ENCODE results near the gene FBXO7.
A peak's percentile ranks its signal among the peaks of the same experiment; 100 is the strongest.
"Not testable (repeated sequence)": the region's sequence is repeated elsewhere in the genome, so short reads cannot be mapped to it uniquely, and the experiment has no call there.

FBXO7 gene

GRCh38 chr22:32474635-32475467 lies at the start of gene FBXO7:
Gene FBXO7, plus strand, starts transcription at chr22:32474811. Its CDS starts 192 bp downstream, at chr22:32475003.
- DNase-seq (ENCODE audit: low spot score): peak; percentile 74
- FAIRE-seq: no peak

GRCh38 chr22:32426881-32427280 lies 47.7 kb upstream of the FBXO7 start:
- FAIRE-seq (no peak), DNase-seq (ENCODE audit: low spot score) (no peak)

- FAIRE-seq (peak; percentile 85), DNase-seq (ENCODE audit: low spot score) (no peak)
These were observed 44.3 kb upstream of the FBXO7 start for GRCh38 chr22:32430352-32430751.

- no peak for FAIRE-seq
- DNase-seq (ENCODE audit: low spot score): peak; percentile 5
These were observed 30.5 kb upstream of the FBXO7 start for GRCh38 chr22:32444068-32444467.

GRCh38 chr22:32446321-32446720 lies 28.3 kb upstream of the FBXO7 start:
- DNase-seq (ENCODE audit: low spot score): no peak
- no peak for FAIRE-seq

- no peak for FAIRE-seq
- DNase-seq (ENCODE audit: low spot score): no peak
These were observed 25.6 kb upstream of the FBXO7 start for GRCh38 chr22:32448980-32449379.

- DNase-seq (ENCODE audit: low spot score) (no peak), FAIRE-seq (no peak)
These were observed 17.6 kb upstream of the FBXO7 start for GRCh38 chr22:32457031-32457430.

- DNase-seq (ENCODE audit: low spot score): no peak
- FAIRE-seq: no peak
These were observed 12.2 kb upstream of the FBXO7 start for GRCh38 chr22:32462452-32462851.

- FAIRE-seq: no peak
These were observed 8.9 kb upstream of the FBXO7 start for GRCh38 chr22:32465661-32466060.

GRCh38 chr22:32466496-32466895 lies 8.1 kb upstream of the FBXO7 start:
- FAIRE-seq: no peak
- DNase-seq (ENCODE audit: low spot score): peak; percentile 71

More at GRCh38 chr22:32465661-32466060, 8.9 kb upstream of the FBXO7 start:
- DNase-seq (ENCODE audit: low spot score): peak; percentile 28

- FAIRE-seq (peak; percentile 89), DNase-seq (ENCODE audit: low spot score) (peak; percentile 92)
These were observed 4.8 kb upstream of the FBXO7 start for GRCh38 chr22:32469799-32470212.

GRCh38 chr22:32473388-32473952 lies 1.1 kb upstream of the FBXO7 start:
- FAIRE-seq (peak; percentile 24), DNase-seq (ENCODE audit: low spot score) (peak; percentile 34)

- DNase-seq (ENCODE audit: low spot score) (no peak), FAIRE-seq (no peak)
These were observed 928 bp downstream of the FBXO7 start for GRCh38 chr22:32475468-32476010.

- FAIRE-seq (peak; percentile 4), DNase-seq (ENCODE audit: low spot score) (no peak)
These were observed 1.9 kb downstream of the FBXO7 start for GRCh38 chr22:32476281-32477195.

- DNase-seq (ENCODE audit: low spot score): no peak
- no peak for FAIRE-seq
These were observed 3.0 kb downstream of the FBXO7 start for GRCh38 chr22:32477596-32477995.

- not testable (repeated sequence) for FAIRE-seq; DNase-seq (ENCODE audit: low spot score)
These were observed 3.9 kb downstream of the FBXO7 start for GRCh38 chr22:32478552-32478951.

- no peak for DNase-seq (ENCODE audit: low spot score)
- no peak for FAIRE-seq
These were observed 4.4 kb downstream of the FBXO7 start for GRCh38 chr22:32478994-32479393.

GRCh38 chr22:32480238-32480637 lies 5.6 kb downstream of the FBXO7 start:
- DNase-seq (ENCODE audit: low spot score) (no peak), FAIRE-seq (no peak)

GRCh38 chr22:32482708-32483107 lies 8.1 kb downstream of the FBXO7 start:
- FAIRE-seq (no peak), DNase-seq (ENCODE audit: low spot score) (peak; percentile 25)

- no peak for DNase-seq (ENCODE audit: low spot score)
- no peak for FAIRE-seq
These were observed 12.2 kb downstream of the FBXO7 start for GRCh38 chr22:32486656-32487390.

- DNase-seq (ENCODE audit: low spot score): no peak
- no peak for FAIRE-seq
These were observed 12.8 kb downstream of the FBXO7 start for GRCh38 chr22:32487461-32487860.
